HG02852 (cell line): ENCODE results near the gene F13A1.

Experiments
- ATAC-seq: cut with Tn5 transposase; IDR thresholded peaks from one replicate; pipeline ENCODE4 v1.9.1; 2021; ENCODE audit warnings: mild to moderate bottlenecking, moderate library complexity; ENCODE audit not compliant: unreplicated experiment

The F13A1 gene

DNA sequence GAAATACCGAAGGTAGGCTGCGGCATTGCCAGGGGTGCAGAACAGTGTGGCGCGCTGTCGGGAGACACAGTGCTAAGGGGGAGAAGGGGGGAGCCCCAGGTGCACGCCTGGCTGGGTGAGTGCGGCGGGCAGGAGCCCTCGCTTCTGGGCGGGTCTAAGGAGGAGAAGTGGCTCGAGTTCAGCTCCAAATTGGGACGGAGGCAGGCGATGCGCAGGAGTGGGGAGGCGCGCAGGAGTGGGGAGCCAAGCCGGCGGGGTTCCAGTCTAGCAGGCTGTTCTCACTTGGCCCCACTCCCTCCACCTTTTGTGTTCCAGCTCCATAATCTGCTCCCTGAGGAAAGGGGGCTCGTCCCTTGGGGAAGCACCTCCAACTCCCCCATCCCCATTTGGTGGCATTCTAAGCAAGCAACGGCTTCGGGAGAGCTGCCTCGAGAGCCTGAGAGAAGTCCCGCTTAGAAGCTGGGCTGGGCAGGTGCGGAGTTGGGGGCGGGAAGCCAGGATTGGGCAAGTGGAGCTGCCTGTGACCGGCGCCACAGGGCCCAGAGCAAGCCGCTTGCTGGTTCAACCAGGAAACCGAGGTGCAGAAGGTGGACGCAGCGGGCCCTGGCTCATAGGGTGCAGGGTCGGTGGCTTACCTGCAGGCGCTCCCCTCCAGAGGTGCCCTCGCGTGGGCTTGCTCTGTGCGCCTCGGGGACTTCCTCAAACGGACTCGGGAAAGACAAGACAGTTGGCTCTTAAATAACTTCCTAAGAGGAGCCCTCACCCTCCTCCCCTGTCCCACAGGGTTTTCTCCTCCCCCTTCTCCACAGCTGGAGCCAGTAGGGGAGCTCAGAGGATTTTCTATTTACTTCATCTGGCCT is at the start of gene F13A1:
Gene F13A1 (minus strand): TSS at position 711 of the 860 bp plus-strand sequence. CDS start 1,998 bp downstream, outside the sequence.
- no peak for ATAC-seq

DNA sequence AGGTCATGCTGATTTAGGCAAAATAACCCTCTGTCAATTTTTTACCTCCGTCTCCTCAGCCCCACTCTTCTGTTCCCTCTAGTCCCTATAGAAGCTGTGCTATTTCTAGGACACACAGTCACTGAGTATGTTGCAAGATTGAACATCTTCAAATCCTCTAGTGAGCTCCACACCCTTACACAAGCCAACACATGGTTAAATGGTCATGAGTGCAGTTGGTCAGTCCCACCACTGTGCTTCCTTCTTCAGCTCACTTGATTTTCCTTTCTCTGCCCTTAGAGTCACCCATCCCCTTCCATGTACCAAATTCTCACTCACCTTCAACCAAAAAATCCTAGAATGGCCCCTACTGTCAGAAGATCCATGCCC is 48.2 kb upstream of the F13A1 start:
- ATAC-seq = no peak

DNA sequence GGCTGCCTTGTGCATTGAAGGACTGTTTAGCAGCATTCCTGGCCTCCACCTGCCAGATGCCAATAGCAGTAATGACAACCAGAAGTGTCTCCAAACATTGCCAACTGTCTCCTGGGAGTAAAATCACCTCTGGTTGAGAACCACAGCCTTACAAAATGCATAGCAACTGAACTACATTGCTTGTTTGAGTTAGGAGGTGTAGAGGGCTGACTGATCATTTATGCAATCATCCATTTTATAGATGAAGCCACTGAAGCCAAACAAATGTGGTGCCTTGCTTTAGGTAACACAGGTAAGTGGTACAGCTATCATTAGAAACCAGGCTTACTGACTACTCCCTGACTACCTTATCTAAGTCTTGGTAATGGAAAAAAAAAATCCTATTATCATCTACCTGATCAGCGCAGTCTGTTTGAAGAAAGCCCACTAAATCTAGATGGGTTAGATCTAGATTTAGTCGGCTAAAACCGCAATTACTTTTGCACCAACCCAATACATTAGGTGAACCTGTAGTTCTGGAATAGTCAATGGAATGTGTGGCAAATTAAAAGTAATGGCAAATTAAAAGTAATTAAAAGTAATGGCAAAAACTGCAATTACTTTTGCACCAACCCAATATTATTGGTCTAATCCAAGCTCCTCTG is 47.7 kb upstream of the F13A1 start:
- no peak for ATAC-seq

DNA sequence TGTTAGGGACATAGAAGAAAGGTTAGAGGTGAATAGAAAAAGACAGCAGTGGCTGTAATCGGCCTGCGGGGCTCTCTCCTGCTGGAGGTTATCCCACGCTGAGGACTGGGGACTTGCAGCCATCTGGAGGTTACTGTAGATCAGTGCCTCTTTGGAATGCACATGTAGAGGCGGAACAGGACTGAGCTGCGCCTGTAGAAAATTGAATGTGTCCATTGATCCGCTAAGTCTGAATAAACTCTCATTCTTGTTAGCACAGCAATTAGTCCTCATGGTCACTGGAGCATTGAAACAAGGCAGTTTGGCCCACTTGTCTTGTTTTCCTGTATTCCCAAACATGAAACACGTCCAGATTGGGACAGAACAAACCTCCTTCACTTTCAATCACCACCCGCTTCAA is 46.3 kb upstream of the F13A1 start:
- ATAC-seq = no peak

DNA sequence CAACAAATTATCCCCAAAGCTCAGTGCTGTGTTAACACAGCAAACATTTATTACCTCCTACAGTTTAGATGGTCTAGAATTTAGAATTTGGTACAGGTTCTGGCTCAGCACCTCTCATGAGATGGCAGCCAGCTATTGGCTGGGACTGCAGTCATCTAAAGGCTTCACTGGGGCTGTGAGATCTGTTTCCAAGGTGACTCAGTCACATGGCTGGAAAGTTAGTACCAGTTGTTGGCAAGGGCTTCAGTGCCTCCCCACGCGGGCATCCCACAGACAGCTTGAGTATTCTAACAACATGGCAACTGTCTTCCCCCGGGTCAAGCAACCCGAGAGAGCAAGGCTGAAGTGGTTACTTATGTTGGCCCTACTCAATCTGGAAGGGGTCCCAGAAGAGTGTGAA is 44.8 kb upstream of the F13A1 start:
- ATAC-seq = no peak

DNA sequence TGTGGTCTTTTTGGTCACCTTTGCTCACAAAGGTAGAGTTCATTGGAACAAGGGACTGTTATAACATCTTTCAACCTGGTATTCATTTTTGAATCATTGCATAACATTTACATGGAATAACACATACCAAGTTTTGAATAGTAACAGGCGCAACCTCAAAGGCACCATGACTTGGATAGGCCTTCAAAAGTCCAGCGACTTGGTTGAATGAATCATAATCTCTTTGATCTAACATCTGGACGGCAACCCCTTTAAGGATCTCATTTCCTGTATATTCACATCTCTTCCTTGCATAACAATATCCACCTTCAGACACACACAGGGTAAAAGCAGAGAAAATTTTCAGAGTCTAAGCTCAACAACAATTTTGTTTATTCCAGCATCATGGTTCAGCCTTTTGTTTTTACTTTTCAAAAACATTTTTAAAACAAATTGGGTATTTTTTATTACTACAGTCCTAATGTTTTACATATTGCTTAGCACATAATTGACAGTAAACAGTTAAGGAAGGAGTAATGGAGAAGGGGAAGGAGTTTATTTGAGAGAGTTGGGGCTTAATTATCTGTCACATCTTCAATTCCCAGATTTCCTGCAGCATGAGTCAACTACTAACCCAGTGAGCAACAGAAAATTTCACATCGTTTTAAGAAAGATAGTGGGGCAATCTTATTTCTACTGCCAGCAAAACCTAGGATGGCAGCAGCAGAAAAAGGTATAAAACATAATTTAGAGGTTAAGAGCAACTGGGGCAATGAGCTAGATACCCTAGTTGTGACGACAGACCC is 41.8 kb upstream of the F13A1 start:
- no peak for ATAC-seq

DNA sequence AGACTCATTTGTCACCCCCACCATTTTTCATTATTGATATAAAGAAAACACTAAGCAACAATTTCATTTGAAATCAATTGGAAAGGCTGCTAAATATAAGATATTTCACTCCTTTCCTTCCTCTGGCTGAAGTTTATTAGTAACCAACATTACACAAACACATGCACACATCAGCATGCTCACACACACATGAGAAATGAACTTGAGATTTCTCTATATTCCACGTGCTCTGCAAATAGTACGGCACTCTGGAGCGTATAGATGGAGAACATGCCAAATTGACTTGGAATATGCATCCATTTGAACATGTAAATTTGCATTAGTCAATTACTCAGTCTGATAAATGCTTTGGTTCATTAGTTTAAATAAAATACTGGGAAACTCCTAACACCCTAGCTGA is 37.1 kb upstream of the F13A1 start:
- no peak for ATAC-seq

DNA sequence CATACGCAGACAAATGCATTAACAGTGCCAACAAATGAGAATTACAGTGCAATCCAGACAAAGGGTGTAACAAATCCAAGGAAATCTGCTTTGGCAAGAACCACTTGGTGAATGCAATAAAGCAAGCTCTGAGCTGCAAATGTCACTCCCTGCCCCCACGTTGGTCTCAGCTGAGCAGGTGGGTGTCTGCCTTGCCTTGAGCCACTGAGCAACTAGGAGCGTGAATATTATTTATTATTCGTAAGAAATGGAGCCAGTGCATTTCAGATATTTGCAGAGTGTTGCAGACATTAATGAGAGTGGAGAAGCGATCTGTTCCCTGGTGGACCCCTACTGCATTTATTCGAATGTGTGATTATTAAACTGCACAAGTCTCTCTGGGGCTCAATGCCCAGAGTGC is 36.6 kb upstream of the F13A1 start:
- ATAC-seq = no peak

DNA sequence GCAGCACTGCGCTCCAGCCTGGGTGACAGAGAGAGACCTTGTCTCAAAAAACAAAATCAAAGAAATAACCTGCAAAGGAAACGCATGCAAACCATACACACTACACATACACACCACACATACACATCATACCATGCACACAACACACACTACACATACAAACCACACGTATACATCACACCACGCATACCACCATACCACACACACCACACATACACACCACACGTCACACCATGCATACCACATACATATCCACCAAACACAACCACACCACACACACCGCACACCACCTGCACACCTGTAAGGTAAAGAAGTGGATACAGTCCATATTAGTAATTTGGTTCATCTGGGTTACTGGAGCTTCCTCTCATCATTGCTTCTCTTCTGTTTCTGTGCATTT is 32.3 kb upstream of the F13A1 start:
- ATAC-seq = no peak

DNA sequence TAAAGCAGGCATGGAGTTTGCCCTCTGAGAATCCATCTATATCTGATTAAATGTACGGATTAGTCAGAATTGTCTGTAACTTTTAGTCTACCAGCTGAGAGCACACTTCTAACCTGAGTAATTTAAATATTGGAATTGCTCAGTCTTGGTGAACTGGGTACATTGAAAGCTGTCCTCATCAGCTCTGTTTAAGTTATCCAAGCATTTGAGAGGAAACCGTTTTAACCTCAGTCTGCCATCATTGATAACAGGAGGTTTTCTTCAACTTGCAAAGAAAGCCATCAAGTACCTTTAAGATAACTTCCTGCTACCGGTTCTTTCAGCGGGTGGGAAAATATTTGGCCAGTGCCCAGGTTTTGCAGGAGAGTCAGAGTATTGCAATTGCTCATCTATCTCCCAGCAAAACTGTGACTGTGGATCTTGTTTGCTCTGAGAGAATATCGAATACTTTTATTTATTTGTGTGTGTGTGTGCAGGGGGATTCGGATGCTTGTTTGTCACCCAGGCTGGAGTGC is 31.1 kb upstream of the F13A1 start:
- no peak for ATAC-seq

DNA sequence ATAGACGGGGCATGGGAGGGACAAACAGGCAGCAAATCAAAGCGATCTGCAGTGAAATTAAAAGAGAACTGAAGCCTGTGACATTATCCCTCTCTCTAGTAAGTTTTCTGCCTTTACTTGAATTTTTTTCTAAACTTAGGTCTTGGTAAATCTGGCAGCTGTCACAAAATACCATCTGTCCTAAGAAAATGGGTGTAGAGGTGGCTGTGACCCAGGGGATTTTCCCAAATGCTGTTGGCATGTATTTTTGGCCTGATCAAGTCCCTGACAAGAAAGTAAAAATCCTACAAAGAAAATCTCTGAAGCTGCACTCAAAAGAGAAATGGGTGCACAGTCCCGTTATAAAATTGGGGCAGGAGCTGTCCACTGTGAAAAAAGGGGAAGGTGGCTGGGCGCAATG is 30.2 kb upstream of the F13A1 start:
- no peak for ATAC-seq

DNA sequence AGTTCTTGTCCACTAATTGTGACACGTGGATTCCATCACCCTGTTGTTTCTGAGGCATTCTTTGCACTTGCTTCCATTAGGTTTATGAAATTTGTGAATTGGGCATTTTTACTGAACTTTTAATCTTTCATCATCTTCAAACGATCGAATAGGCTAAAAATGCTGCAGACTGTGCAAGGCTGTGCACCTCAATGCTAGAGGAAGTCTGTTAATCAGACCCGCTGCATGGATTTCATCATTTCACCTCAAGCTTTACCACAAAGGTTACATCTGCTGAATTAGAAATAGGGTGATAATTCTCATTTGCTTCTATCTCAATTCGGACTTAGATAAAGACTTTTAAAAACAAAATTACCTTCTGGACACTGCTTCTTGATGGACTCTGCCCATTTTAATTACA is 27.8 kb upstream of the F13A1 start:
- ATAC-seq = no peak

DNA sequence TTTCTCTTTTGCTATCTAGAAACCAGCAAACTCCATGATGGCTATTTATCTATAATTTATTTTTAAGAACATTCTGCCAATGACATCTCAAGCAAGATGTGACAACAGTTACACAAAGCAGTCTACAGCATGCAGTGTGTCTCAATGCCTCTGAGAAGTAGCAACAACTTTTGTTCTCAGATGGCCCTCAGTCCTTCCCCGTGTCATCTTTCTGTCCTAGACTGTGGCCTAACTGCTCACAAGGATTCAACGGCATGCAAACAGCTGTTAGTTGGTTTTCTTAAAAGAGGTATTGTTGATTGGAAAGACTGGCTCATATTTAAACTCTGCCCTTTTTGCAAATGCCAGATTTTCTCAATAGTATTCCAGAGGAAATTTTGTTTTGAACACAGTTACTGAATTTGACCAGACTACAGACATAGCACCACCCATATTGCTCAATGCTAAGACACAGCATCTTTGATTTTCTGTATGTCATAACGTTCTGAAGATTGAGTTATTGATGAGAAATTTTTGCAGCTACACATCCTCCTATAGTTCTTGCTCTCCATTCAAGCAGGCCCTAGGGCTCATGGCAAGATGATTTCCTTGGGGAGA is 26.1 kb upstream of the F13A1 start:
- no peak for ATAC-seq

DNA sequence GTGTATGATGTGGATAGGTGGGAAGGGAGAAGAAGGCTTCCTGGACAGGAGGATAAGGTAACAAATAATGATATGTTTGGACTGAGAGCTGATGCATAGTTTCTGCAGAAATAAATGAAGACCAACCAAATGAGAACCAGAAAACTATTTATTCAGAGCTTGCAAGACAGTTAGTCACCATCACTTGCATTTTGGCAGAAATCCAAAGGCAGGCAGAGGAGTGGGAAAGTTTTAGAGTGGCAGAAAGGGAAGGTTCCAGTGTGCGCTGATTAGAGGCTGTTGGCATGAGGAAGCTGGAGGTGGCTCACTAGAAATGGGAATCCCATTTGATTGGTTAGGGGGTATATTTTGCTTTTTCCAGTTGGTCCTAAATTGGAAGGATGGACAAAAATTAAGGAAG is 13.0 kb upstream of the F13A1 start:
- ATAC-seq = no peak

DNA sequence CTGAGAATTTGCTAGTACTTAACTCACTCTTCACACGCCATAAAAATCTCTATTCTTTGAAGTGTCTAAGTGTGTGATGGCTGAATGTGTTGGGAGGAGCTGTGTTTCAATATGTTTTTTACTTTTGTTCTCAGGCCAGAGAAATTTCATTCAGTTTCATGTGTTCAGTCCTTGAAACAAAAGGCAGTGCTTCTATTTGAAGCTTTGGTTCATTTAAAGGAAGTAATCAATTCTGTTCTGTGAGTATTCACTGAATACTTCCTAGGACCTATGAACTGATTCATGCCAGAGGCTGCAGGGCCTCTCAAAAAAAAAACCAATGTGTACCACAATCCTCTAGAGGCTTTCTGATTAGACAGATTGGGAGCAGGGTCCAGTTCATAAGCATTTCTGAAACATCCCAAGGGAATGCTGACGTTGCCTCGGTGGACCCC is 12.4 kb upstream of the F13A1 start:
- ATAC-seq = peak; percentile 34

DNA sequence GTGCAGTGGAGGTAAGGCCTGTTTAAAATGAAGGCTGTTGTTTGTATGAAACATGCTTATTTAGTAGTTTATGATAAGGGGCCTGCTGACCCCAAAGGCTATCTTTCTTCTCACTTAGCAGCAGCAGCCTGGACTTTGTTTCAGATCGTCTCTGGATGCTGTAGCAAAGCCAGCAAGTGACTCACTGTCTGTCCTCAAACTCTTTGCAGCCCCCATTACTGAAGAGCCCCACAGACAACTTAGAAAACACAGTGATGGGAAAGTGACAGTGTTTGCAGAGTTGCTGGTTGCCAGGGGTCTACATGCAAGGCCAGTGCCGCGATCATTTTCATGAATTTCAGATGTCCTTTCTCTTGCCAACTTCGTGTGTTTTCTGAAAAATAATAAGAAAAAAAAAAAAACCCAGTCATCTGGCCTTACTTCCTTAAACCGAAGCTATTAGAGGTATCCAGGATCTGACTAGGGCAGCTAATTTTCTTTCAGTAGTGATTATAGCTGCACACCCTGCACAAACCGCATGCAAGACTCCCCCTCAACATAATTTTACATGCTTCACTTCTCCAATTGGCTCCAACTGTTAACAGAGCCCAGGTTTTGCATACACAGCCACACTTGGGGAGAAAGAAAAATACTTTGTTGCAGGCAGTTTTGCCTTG is 11.6 kb upstream of the F13A1 start:
- ATAC-seq = peak; percentile 58

DNA sequence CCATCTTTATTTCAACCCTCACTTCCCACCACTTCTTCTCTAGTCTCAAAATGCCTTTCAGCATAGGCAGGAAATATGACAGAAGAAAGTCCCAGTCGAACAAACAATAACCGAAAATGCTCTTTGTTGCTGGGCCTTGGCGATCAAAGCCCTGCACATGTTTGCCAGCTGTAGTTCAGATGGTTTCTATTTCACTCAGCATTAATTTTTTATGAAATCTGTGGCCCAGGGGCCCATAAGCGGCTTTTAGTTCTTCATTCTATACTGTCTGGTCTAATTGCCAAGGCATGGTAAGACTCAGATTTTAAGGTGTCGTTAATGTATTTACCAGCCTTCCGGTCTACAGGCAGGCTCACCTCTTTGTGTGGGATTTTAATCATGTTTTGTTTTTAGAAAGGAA is 10.9 kb upstream of the F13A1 start:
- ATAC-seq = peak; percentile 79

DNA sequence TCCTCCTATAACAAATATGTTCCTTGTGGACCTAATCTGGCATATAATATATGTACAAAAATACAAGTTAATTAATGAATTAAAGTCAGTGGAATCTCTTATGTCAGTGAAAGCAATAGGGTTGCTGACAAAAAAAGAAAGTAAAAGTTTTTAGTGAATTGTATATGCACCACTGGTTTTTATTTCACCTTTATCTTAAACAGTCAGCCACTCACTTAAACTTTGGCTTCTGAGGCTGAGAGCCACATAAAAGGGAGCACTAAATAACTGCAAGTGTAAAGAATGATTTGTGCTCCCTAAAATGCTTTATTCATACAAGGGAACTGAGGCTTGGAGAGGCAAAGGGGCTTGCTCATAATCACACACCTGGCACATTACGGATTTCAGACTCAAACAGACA is 9.9 kb upstream of the F13A1 start:
- no peak for ATAC-seq

DNA sequence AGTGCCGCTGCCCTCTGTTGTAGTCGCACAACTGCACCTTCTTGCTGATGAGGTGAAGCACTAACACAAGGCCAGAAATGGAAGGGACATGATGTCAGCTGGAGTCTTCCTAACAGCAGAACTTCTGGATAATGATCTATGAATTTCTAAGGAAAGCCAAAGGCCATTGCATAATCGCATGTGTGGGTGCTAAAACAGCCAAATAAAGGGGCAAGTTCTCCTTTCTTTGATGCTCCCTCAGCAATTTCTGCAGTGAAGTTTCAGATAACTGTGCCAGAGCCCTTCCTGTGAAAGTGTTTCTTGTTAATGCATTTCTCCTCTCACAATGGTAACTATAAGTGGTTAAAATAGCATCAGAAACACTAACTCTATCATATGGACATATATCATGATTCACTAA is 8.0 kb upstream of the F13A1 start:
- no peak for ATAC-seq

DNA sequence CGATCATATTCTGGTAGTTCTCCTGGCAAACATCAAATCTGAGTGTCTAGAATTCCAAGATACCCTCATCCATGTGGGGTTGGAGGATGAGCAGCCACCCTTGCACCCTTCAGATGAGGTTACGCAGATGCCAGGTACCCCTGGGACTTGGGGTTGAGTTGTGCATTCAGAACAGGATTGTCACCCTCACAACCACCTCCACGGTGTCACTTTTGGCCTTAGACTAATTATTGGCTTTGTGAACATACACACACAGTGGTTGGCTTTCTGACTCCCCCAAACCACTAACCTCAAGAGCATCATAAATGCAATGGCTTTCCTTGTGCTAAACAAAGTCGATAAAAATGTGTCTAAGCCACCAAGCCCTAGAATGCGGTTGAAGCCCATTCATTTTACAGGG is 2.9 kb upstream of the F13A1 start:
- no peak for ATAC-seq

DNA sequence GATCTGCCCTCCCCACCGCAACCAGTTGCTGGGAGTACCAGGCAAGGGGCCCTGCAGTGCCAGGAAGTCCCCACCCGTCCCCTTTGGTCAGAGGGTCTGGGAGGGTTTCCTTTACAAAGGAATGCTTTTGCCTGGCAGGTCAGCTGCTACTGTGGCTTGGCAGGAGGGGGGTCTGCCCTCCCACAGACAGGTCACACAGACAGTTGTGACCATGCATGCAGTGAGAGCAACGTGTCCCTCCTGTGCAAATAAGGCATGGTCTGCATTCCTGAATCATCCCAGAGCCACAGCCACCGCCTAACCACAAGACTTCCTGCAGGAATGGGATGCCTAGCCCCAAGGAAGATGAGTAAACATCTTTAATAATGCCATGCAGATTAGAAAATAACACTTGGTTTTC is 439 bp upstream of the F13A1 start:
- ATAC-seq = no peak
